IMR-90 (cell line): ENCODE measurements around the gene KCTD4. TPM values are rescaled to one million over a fixed set of nuclear protein-coding genes. Genes with fewer than 3 reads are reported as not detected.

Source experiments
- ATAC-seq: fragments of 200-7000 bp; cut with Tn5 transposase; 2 replicates; pipeline ENCODE4 v1.9.1; 2020; ENCODE audit warnings: low read depth, mild to moderate bottlenecking, moderate library complexity
- BruUV-seq: library from RNA; stranded (reverse); fragments of 400-500 nt; replicated peaks from 2 replicates; lab custom pipeline; 2021; lab: Mats Ljungman, UMichigan
- CTCF ChIA-PET: fragments of 300-600 bp; formaldehyde crosslinking; extraction: SDS; loops from one replicate; lab custom pipeline; 2021; ENCODE audit warnings: antibody characterized with exemption; lab: Yijun Ruan, JAX
- POLR2A ChIA-PET: fragments of 300-600 bp; sonication (Branson Sonifier 250); formaldehyde crosslinking; loops from one replicate; lab custom pipeline; 2022; ENCODE audit warnings: antibody characterized with exemption; ENCODE audit not compliant: unreplicated experiment; lab: Charles Lee
- DNase-seq: peaks from one replicate; pipeline ENCODE4 v3.0.0; 2013
- H2AFZ ChIP-seq: replicated peaks from 2 replicates; pipeline ENCODE3; 2013; ENCODE audit warnings: low read length, mild to moderate bottlenecking; ENCODE audit not compliant: poor library complexity
- H2AK5ac ChIP-seq: 2 replicates; pipeline ENCODE4 v1.6.1; 2013; ENCODE audit warnings: low read depth, low read length, inconsistent platforms
- H2AK9ac ChIP-seq: replicated peaks from 2 replicates; pipeline ENCODE3; 2013; ENCODE audit warnings: mild to moderate bottlenecking, low read depth, low read length, moderate library complexity; ENCODE audit not compliant: poor library complexity
- H2BK120ac ChIP-seq: 2 replicates; pipeline ENCODE4 v1.6.1; 2013; ENCODE audit warnings: low read depth, low read length, inconsistent platforms
- H2BK15ac ChIP-seq: 3 replicates; pipeline ENCODE4 v1.6.1; 2013; ENCODE audit warnings: low read depth, low read length, inconsistent platforms
- H2BK20ac ChIP-seq: 2 replicates; pipeline ENCODE4 v1.6.1; 2013; ENCODE audit warnings: low read depth, mild to moderate bottlenecking, inconsistent platforms, low read length, moderate library complexity
- H2BK5ac ChIP-seq: 2 replicates; pipeline ENCODE4 v1.6.1; 2013; ENCODE audit warnings: mild to moderate bottlenecking, low read depth, low read length, inconsistent platforms; ENCODE audit not compliant: poor library complexity, severe bottlenecking
- H3K14ac ChIP-seq: replicated peaks from 2 replicates; pipeline ENCODE4 v1.6.1; 2013; ENCODE audit warnings: low read depth, low read length, inconsistent platforms
- H3K18ac ChIP-seq: 2 replicates; pipeline ENCODE4 v1.6.1; 2013; ENCODE audit warnings: low read depth, low read length, control low read depth
- H3K23ac ChIP-seq: 2 replicates; pipeline ENCODE4 v1.6.1; 2013; ENCODE audit warnings: low read depth, low read length, inconsistent platforms
- H3K27ac ChIP-seq: 2 replicates; pipeline ENCODE4 v1.5.1; 2013; ENCODE audit warnings: mild to moderate bottlenecking, control low read depth, low read length; ENCODE audit not compliant: insufficient read depth
- H3K27me3 ChIP-seq: 2 replicates; pipeline ENCODE4 v1.6.1; 2013; ENCODE audit warnings: low read length; ENCODE audit not compliant: control insufficient read depth, insufficient read depth
- H3K36me3 ChIP-seq: 2 replicates; pipeline ENCODE4 v1.6.1; 2013; ENCODE audit warnings: low read length, mixed read lengths; ENCODE audit not compliant: control insufficient read depth, insufficient read depth
- H3K4ac ChIP-seq: 2 replicates; pipeline ENCODE4 v1.6.1; 2013; ENCODE audit warnings: low read depth, low read length, inconsistent platforms
- H3K4me1 ChIP-seq: 2 replicates; pipeline ENCODE4 v1.6.1; 2013; ENCODE audit warnings: low read length, mixed read lengths; ENCODE audit not compliant: control insufficient read depth, insufficient read depth
- H3K4me2 ChIP-seq: 2 replicates; pipeline ENCODE4 v1.6.1; 2013; ENCODE audit warnings: low read depth, mild to moderate bottlenecking, control low read depth, low read length, moderate library complexity
- H3K4me3 ChIP-seq: 2 replicates; pipeline ENCODE4 v1.5.1; 2013; ENCODE audit warnings: low read depth, mild to moderate bottlenecking, control low read depth, low read length, moderate library complexity; ENCODE audit not compliant: insufficient read depth
- H3K56ac ChIP-seq: 2 replicates; pipeline ENCODE4 v1.6.1; 2013; ENCODE audit warnings: low read length, inconsistent platforms; ENCODE audit not compliant: insufficient read depth; ENCODE audit errors: extremely low read depth
- H3K79me1 ChIP-seq, 2 experiments: 2 replicates each; pipeline ENCODE4 v1.6.1; 2013; ENCODE audit warnings: low read length in 2 of 2, inconsistent platforms in 1 of 2, low read depth in 1 of 2
- H3K9ac ChIP-seq: 2 replicates; pipeline ENCODE4 v1.6.1; 2013; ENCODE audit warnings: low read depth, low read length, control low read depth
- H3K9me1 ChIP-seq: 2 replicates; pipeline ENCODE4 v1.6.1; 2013; ENCODE audit warnings: low read length, inconsistent platforms; ENCODE audit not compliant: insufficient read depth
- H3K9me3 ChIP-seq: 2 replicates; pipeline ENCODE4 v1.6.1; 2013; ENCODE audit warnings: low read length; ENCODE audit not compliant: control insufficient read depth, insufficient read depth
- H4K20me1 ChIP-seq: 2 replicates; pipeline ENCODE4 v1.6.1; 2013; ENCODE audit warnings: low read length, inconsistent platforms; ENCODE audit not compliant: insufficient read depth
- H4K5ac ChIP-seq: 2 replicates; pipeline ENCODE4 v1.6.1; 2013; ENCODE audit warnings: mild to moderate bottlenecking, low read depth, low read length, control low read depth
- H4K8ac ChIP-seq, 2 experiments: 2 replicates each; pipeline ENCODE4 v1.6.1; 2013; ENCODE audit warnings: low read depth in 2 of 2, low read length in 2 of 2, control low read depth in 1 of 2, inconsistent platforms in 1 of 2
- H4K91ac ChIP-seq: 2 replicates; pipeline ENCODE4 v1.6.1; 2013; ENCODE audit warnings: low read depth, low read length, inconsistent platforms; ENCODE audit not compliant: insufficient read depth
- BHLHE40 ChIP-seq: fragments of 150-350 bp; IDR thresholded peaks from 2 replicates; pipeline ENCODE4 v1.6.1; 2016; ENCODE audit warnings: mild to moderate bottlenecking, low read depth, low read length
- CEBPB ChIP-seq: IDR thresholded peaks from 2 replicates; pipeline ENCODE4 v1.6.1; 2012; ENCODE audit warnings: low read depth, low read length, improper control_type of control experiment
- FOS ChIP-seq: fragments of 150-350 bp; IDR thresholded peaks from 2 replicates; pipeline ENCODE4 v1.6.1; 2016; ENCODE audit warnings: low read depth, low read length
- MAFK ChIP-seq: IDR thresholded peaks from 2 replicates; pipeline ENCODE4 v1.6.1; 2012; ENCODE audit warnings: low read depth, low read length, improper control_type of control experiment
- MAZ ChIP-seq: IDR thresholded peaks from 2 replicates; pipeline ENCODE4 v1.6.1; 2012; ENCODE audit warnings: low read depth, mild to moderate bottlenecking, low read length, improper control_type of control experiment, moderate library complexity, borderline replicate concordance
- MXI1 ChIP-seq: IDR thresholded peaks from 2 replicates; pipeline ENCODE4 v1.6.1; 2012; ENCODE audit warnings: low read depth, mild to moderate bottlenecking, low read length, moderate library complexity, borderline replicate concordance
- NFE2L2 ChIP-seq: fragments of 150-350 bp; IDR thresholded peaks from 2 replicates; pipeline ENCODE4 v1.6.1; 2016; ENCODE audit warnings: low read depth, mild to moderate bottlenecking, low read length
- POLR2A ChIP-seq: IDR thresholded peaks from 2 replicates; pipeline ENCODE4 v1.6.1; 2012; ENCODE audit warnings: mild to moderate bottlenecking, low read depth, low read length
- RAD21 ChIP-seq: IDR thresholded peaks from 2 replicates; pipeline ENCODE4 v1.6.1; 2012; ENCODE audit warnings: low read length, improper control_type of control experiment
- RFX5 ChIP-seq: IDR thresholded peaks from 2 replicates; pipeline ENCODE4 v1.8.0; 2012; ENCODE audit warnings: low read depth, mild to moderate bottlenecking, low read length, moderate library complexity
- SMC3 ChIP-seq: fragments of 150-350 bp; IDR thresholded peaks from 2 replicates; pipeline ENCODE4 v1.6.1; 2016; ENCODE audit warnings: low read depth, mild to moderate bottlenecking, antibody characterized with exemption, low read length, moderate library complexity
- WGBS, 2 experiments: methylation state at CpG; one replicate each; pipeline versions ENCODE4 v1.1.5 to v1.1.7; 2013; ENCODE audit warnings: missing lambda C conversion rate in 2 of 2; ENCODE audit not compliant: insufficient read length in 1 of 2; ENCODE audit errors: extremely low coverage in 2 of 2; 5-methylcytosine and 5-hydroxymethylcytosine counted together
- dilution Hi-C: fragments of 300-500 bp; cut with HindIII; formaldehyde crosslinking; loops from one replicate; pipeline ENCODE4 v1.14.3; 2018; ENCODE audit warnings: low sequenced_read_pairs; ENCODE audit not compliant: unreplicated experiment
- in situ Hi-C: fragments of 300-500 bp; cut with MboI; formaldehyde crosslinking; loops from 3 replicates; pipeline ENCODE4 v1.14.3; 2019; ENCODE audit warnings: low sequenced_read_pairs, inconsistent platforms, mixed read lengths
- intact Hi-C: fragments of 100-400 bp; cut with micrococcal nuclease; formaldehyde crosslinking; loops from 2 replicates; pipeline ENCODE4 v1.10.0; 2022
- polyA plus RNA-seq, 3 experiments: library from polyadenylated mRNA; depleted of rRNA; stranded (reverse); fragments of >200 nt; gene quantifications; 2 replicates each; pipeline ENCODE4 v1.2.3, GENCODE V29; 2012; ENCODE audit warnings: low replicate concordance in 1 of 3
- total RNA-seq: library from RNA; depleted of rRNA; stranded (reverse); fragments of >200 nt; gene quantifications from 2 replicates; pipeline ENCODE4 v1.2.3, GENCODE V29; 2012
- TF ChIP-seq, protein P1 (sequence below): conservative IDR thresholded peaks from 2 replicates; pipeline ENCODE4 v1.5.1; 2012; ENCODE audit warnings: mild to moderate bottlenecking, low read depth, low read length, improper control_type of control experiment
- TF ChIP-seq, protein P2 (sequence below): fragments of 150-350 bp; IDR thresholded peaks from 2 replicates; pipeline ENCODE4 v1.6.1; 2017; ENCODE audit warnings: mild to moderate bottlenecking, antibody characterized with exemption, low read length, low read depth
- TF ChIP-seq, protein P3 (sequence below): fragments of 150-350 bp; IDR thresholded peaks from 2 replicates; pipeline ENCODE4 v1.6.1; 2016; ENCODE audit warnings: low read depth, mild to moderate bottlenecking, low read length, moderate library complexity, borderline replicate concordance

Gene KCTD4
- total and polyA plus RNA-seq, 2 of the 4 experiments (the other 2 are of a cell fraction): 0.53 to 0.72 TPM

DNA sequence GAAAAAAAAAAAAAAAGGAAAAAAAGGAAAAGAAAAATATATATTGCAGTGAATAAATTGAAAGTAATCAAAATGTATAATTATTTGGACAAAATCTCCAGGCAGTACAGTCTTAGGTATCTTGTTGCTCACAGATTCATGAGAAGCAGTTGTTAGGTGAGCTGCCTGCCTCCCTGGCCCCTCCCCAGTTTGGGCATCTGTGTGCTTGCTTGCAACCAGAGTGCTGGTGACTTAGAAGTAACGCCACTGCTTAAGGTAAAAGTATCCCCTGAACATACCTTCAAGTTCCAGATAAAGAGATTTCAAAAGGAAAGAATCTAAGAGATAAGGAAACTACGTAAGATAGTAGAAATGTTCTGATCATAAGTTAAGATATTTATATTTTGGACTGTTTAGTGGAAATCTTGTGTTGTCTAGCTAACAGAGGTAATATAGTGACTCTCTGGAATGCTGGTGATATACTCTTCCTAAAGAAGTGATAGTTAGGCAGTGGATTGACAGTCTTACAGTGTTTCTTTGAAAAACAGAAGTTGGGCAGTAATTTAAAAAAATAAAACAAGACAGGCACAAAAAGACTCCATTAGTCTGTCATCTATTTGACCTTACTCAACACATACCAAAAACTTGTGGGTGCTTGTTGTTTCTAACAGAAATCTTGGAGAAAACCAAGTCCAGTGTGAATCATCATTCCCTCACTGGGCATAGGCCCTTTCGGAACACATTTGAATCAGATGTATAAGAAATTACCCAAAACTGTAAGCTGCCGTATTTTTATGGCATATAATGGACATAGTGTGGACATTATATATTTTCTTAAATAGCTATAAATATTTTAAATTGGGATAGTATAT lies 38.3 kb upstream of the KCTD4 start:
- no peak overlapping the region for H3K9ac ChIP-seq
- in situ Hi-C loops: no loop called here

More for the DNA sequence above, 38.3 kb upstream of the KCTD4 start:
- Histone ChIP-seq H3K9me3 (no peaks in the 10 kb centered on the region), H2BK5ac (peak overlapping the region; percentile 56), H3K4me1 (peaks cover 3% of the 10 kb centered on the region; the same call in 1 of the 2 replicates), H2AFZ (no peak overlapping the region), H4K91ac (peak overlapping the region; percentile 39; the same call in 1 of the 2 replicates), H3K9me1 (peaks cover 4% of the 10 kb centered on the region), H3K14ac (no peak overlapping the region), H3K27ac (no peak overlapping the region), H2BK20ac (no peak overlapping the region), H3K4me3 (no peak overlapping the region), H3K18ac (no peak overlapping the region; the same call in 1 of the 2 replicates), H3K79me1 (peaks cover 21 to 56% of the 10 kb centered on the region in 2 experiments), H3K36me3 (no peaks in the 10 kb centered on the region), H4K5ac (peak overlapping the region; percentile 70; the same call in 1 of the 2 replicates), H3K56ac (no peak overlapping the region), H3K4me2 (no peak overlapping the region), H2BK15ac (peak overlapping the region; percentile 82; the same call in 1 of the 3 replicates), H4K8ac (peak overlapping the region in 1 of 2 experiments; percentile 50; a peak in 1 of 4 replicates), H2BK120ac (no peak overlapping the region), H4K20me1 (no peaks in the 10 kb centered on the region; the same call in 1 of the 2 replicates), H3K23ac (no peak overlapping the region), H3K27me3 (no peaks in the 10 kb centered on the region), H2AK9ac (no peak overlapping the region), H2AK5ac (peak overlapping the region; percentile 97; the same call in 1 of the 2 replicates), H3K4ac (peak overlapping the region; percentile 28; the same call in 1 of the 2 replicates)
- BruUV-seq: no TSS peak
- POLR2A ChIA-PET: no interaction called here
- TF ChIP-seq SMC3 (no peak), RFX5 (no peak), NFE2L2 (no peak), FOS (no peak), MAZ (no peak), BHLHE40 (no peak), MAFK (no peak), CEBPB (no peak), POLR2A (no peak), RAD21 (no peak), MXI1 (no peak)
- TF ChIP-seq, protein P1, sequence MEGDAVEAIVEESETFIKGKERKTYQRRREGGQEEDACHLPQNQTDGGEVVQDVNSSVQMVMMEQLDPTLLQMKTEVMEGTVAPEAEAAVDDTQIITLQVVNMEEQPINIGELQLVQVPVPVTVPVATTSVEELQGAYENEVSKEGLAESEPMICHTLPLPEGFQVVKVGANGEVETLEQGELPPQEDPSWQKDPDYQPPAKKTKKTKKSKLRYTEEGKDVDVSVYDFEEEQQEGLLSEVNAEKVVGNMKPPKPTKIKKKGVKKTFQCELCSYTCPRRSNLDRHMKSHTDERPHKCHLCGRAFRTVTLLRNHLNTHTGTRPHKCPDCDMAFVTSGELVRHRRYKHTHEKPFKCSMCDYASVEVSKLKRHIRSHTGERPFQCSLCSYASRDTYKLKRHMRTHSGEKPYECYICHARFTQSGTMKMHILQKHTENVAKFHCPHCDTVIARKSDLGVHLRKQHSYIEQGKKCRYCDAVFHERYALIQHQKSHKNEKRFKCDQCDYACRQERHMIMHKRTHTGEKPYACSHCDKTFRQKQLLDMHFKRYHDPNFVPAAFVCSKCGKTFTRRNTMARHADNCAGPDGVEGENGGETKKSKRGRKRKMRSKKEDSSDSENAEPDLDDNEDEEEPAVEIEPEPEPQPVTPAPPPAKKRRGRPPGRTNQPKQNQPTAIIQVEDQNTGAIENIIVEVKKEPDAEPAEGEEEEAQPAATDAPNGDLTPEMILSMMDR: no peak
- TF ChIP-seq, protein P2, sequence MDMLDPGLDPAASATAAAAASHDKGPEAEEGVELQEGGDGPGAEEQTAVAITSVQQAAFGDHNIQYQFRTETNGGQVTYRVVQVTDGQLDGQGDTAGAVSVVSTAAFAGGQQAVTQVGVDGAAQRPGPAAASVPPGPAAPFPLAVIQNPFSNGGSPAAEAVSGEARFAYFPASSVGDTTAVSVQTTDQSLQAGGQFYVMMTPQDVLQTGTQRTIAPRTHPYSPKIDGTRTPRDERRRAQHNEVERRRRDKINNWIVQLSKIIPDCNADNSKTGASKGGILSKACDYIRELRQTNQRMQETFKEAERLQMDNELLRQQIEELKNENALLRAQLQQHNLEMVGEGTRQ: no peak
- TF ChIP-seq, protein P3, sequence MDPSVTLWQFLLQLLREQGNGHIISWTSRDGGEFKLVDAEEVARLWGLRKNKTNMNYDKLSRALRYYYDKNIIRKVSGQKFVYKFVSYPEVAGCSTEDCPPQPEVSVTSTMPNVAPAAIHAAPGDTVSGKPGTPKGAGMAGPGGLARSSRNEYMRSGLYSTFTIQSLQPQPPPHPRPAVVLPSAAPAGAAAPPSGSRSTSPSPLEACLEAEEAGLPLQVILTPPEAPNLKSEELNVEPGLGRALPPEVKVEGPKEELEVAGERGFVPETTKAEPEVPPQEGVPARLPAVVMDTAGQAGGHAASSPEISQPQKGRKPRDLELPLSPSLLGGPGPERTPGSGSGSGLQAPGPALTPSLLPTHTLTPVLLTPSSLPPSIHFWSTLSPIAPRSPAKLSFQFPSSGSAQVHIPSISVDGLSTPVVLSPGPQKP: no peak
- no CpG with 5 or more reads among the region's 4 CpGs for WGBS, 2 experiments
- dilution Hi-C loops: no loop called here
- intact Hi-C loops: no loop called here
- peak; percentile 36; the same call in 1 of the 2 replicates for ATAC-seq
- DNase-seq: peak; percentile 62
- CTCF ChIA-PET: interaction anchor here (0.6 to 1.3 kb wide), 5 partner anchors 8 to 200 kb away, joined by 3 to 7 read pairs (median 3); no protein-coding TSS in a partner anchor
